Anterior cingulate cortex (tissue), 58 donors: ENCODE results near the gene RBM15B.
"Not testable (repeated sequence)": the region's sequence is repeated elsewhere in the genome, so short reads cannot be mapped to it uniquely, and the experiment has no call there.

Experiments used
- DNase-seq, 58 donors: peaks; one replicate each; lab custom pipeline; 2025; lab: John Stamatoyannopoulos, UW

RBM15B gene, protein sequence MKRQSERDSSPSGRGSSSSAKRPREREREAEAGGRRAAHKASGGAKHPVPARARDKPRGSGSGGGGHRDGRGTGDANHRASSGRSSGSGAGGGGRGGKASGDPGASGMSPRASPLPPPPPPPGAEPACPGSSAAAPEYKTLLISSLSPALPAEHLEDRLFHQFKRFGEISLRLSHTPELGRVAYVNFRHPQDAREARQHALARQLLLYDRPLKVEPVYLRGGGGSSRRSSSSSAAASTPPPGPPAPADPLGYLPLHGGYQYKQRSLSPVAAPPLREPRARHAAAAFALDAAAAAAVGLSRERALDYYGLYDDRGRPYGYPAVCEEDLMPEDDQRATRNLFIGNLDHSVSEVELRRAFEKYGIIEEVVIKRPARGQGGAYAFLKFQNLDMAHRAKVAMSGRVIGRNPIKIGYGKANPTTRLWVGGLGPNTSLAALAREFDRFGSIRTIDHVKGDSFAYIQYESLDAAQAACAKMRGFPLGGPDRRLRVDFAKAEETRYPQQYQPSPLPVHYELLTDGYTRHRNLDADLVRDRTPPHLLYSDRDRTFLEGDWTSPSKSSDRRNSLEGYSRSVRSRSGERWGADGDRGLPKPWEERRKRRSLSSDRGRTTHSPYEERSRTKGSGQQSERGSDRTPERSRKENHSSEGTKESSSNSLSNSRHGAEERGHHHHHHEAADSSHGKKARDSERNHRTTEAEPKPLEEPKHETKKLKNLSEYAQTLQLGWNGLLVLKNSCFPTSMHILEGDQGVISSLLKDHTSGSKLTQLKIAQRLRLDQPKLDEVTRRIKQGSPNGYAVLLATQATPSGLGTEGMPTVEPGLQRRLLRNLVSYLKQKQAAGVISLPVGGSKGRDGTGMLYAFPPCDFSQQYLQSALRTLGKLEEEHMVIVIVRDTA

GRCh38 chr3:51391075-51391565, at the start of gene RBM15B:
Gene RBM15B (plus strand): TSS chr3:51391285. CDS start chr3:51391400, 115 bp downstream.
- DNase-seq = peak; percentile 82 to 98 (median 95)

- peak in 3 of 58 donors; percentile 11 to 24 (median 23) for DNase-seq
Measured at GRCh38 chr3:51343918-51344687, 47.0 kb upstream of the RBM15B start.

GRCh38 chr3:51350751-51351150, 40.3 kb upstream of the RBM15B start:
- DNase-seq = peak in 7 of 58 donors; percentile 10 to 52 (median 31)

DNA sequence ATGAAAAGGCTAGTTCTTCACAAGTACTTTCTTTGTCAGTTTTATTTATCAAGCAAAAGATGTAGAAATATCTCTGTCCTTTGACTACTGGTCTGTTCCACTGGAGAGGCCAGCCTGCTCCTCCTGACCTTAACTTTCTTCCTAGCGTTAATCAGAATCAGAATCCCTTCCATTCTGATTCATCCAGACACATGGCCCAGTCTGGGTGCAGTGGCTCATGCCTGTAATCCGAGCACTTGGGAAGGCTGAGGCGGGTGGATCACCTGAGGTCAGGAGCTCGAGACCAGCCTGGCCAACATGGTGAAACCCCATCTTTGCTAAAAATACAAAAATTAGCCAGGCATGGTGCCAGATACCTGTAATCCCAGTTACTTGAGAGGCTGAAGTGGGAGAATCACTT, 38.0 kb upstream of the RBM15B start:
- no peak for DNase-seq

GRCh38 chr3:51353691-51354090, 37.4 kb upstream of the RBM15B start:
- no peak for DNase-seq

GRCh38 chr3:51354172-51354571, 36.9 kb upstream of the RBM15B start:
- no peak for DNase-seq

GRCh38 chr3:51354731-51355615, 36.1 kb upstream of the RBM15B start:
- peak in 2 of 58 donors; percentile 10 to 32 for DNase-seq

DNA sequence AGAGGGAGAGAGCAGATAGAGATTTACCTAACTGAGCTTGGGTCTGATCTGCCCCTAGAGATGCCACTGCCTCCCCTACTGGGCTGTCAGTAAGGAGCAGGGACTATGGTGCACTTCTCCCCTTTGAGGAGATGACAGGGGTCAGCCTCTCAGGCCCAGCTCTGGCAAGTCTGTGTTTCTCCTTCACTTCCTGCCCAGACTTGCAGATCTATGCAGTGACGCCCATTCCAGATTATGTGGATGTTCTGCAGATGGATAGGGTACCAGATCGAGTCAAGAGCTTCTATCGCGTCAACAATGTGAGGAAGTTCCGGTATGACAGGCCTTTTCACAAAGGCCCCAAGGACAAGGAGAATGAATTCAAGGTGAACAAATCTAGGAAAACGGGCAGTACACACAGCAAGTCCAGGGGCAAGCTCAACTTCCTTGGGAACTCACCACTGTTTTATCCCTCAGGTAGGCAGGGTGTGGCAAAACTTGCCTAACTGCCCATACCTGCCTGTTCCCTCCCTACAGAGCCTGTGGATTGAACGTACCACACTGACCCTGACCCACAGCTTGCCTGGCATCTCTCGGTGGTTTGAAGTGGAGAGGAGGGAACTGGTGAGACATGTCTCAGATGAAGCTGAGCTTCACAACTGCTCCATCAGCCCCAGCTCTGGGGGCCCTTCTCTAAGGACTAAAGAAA, 35.0 kb upstream of the RBM15B start:
- DNase-seq = no peak

- DNase-seq = no peak
Measured at GRCh38 chr3:51357856-51358255, 33.2 kb upstream of the RBM15B start.

GRCh38 chr3:51358981-51359380, 32.1 kb upstream of the RBM15B start:
- peak in 1 of 58 donors; percentile 29 for DNase-seq

- DNase-seq = no peak
Measured at GRCh38 chr3:51360806-51361205, 30.3 kb upstream of the RBM15B start.

DNA sequence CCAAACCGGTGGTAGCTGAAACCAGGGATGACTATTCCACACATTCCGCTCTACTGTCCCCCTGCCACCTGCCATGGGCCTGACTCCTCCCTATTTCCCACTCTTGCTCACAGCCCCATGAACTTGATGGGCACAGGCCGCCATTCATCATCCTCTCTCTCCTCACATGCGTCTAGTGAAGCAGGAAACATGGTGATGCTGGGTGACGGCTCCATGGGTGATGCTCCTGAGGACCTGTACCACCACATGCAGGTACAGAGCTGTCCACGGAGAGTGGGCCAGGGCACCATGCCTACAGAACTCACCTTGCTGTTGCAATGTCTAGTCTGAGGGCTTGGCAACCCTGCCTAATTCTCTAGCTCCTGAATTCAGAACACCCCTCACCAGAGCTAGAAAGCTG, 29.3 kb upstream of the RBM15B start:
- no peak for DNase-seq

DNA sequence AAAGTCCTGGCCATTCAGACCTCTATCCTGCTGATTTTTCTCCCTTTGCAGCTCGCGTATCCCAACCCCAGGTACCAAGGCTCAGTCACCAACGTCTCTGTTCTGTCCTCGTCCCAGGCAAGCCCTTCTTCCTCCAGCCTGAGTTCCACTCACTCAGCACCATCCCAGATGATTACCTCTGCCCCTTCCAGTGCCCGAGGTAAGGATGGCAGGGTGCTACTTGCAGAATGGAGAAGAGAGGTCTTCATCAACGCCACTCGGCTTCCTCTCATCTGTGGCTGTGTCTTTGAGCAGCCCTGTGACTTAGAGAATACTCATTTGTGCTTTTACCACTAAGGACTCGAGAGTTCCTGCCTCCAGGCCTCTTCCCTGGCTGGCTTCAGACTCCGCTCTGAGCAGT, 28.6 kb upstream of the RBM15B start:
- DNase-seq = no peak

GRCh38 chr3:51368276-51368675, 22.8 kb upstream of the RBM15B start:
- DNase-seq = not testable (repeated sequence)

- DNase-seq = peak in 18 of 58 donors; percentile 3 to 66 (median 29)
Measured at GRCh38 chr3:51371943-51372557, 19.0 kb upstream of the RBM15B start.

DNA sequence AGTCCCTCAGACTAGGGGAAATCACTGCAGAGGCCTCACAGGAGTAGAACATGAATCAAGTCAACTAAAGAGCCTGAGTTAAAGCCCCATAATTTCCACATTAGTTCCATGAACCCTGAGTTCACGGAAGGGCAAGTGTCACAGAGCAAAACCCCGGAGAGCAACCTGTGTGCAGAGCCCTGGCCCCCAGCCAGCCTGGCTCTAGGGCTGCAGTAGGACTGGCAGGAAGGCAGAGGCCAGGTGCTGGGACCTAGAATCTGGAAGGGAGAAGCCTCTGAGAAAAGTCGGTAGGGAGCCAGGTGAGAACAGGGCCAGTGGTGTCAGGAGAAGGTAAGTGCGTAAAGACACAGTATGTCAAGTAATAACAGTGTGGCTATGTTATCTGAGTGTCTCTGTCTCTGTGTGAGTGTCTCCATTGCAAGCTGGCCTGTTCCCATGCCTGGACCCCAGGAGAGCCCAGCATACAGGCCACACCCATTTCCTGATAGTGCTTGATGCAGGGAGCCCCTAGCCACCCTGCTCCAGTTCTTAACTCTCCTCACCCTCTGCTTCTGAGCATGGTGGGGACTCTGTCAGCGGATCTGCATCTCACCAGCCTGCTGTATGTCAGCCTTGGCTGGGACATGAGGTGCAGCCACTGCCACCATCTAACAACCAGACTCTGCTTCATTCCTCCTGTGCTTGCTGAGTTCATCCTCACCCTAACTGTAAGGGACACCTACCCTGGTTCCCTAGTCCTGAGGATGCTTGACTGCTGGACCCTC, 17.2 kb upstream of the RBM15B start:
- no peak for DNase-seq

DNA sequence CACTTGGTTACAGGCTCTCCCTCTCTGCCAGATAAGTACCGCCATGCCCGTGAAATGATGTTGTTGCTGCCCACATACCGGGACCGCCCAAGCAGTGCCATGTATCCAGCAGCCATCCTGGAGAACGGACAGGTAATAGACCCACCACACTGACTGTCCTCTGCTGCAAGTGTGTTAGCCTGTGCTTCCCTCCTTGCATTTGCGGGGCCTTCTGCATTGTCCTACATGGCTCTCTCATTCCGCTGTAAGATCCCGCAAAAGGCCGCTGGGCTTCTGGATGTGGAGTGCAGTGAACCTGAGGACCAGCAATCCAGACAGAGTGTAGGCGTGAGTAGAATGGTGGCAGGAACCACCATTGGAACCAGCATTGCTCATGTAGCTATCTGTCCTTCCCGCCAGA, 16.6 kb upstream of the RBM15B start:
- no peak for DNase-seq

GRCh38 chr3:51375136-51375535, 15.9 kb upstream of the RBM15B start:
- no peak for DNase-seq
